GM18511 (cell line): ENCODE results near the gene GLIS1.

Source experiments
- ATAC-seq: cut with Tn5 transposase; IDR thresholded peaks from one replicate; pipeline ENCODE4 v1.9.1; 2021; ENCODE audit warnings: mild to moderate bottlenecking, moderate library complexity; ENCODE audit not compliant: unreplicated experiment

Gene GLIS1

GRCh38 chr1:53502641-53503432 lies 236.1 kb downstream of the GLIS1 start:
- no peak for ATAC-seq

- ATAC-seq, result no peak
Measured at GRCh38 chr1:53501065-53502005, 237.6 kb downstream of the GLIS1 start.

GRCh38 chr1:53500204-53501064 lies 238.5 kb downstream of the GLIS1 start:
- no peak for ATAC-seq

- ATAC-seq, result no peak
Measured at GRCh38 chr1:53499257-53500203, 239.4 kb downstream of the GLIS1 start.

GRCh38 chr1:53498555-53499131 lies 240.3 kb downstream of the GLIS1 start:
- no peak for ATAC-seq

- no peak for ATAC-seq
Measured at GRCh38 chr1:53495633-53496345, 243.2 kb downstream of the GLIS1 start.

GRCh38 chr1:53490351-53490750 lies 248.6 kb downstream of the GLIS1 start:
- ATAC-seq, result no peak

- no peak for ATAC-seq
Measured at GRCh38 chr1:53486395-53487026, 252.5 kb downstream of the GLIS1 start.

GRCh38 chr1:53485478-53486394 lies 253.2 kb downstream of the GLIS1 start:
- ATAC-seq, result no peak

- ATAC-seq, result no peak
Measured at GRCh38 chr1:53484705-53485477, 254.1 kb downstream of the GLIS1 start.

- no peak for ATAC-seq
Measured at GRCh38 chr1:53483656-53484055, 255.3 kb downstream of the GLIS1 start.

- ATAC-seq, result no peak
Measured at GRCh38 chr1:53483170-53483569, 255.8 kb downstream of the GLIS1 start.

- no peak for ATAC-seq
Measured at GRCh38 chr1:53482441-53483153, 256.4 kb downstream of the GLIS1 start.

- no peak for ATAC-seq
Measured at GRCh38 chr1:53481456-53481855, 257.5 kb downstream of the GLIS1 start.

GRCh38 chr1:53480678-53481077 lies 258.3 kb downstream of the GLIS1 start:
- ATAC-seq, result no peak

GRCh38 chr1:53478502-53478818 lies 260.5 kb downstream of the GLIS1 start:
- ATAC-seq, result no peak
